ENCODE data around the gene POR.
A peak's percentile ranks its signal among the peaks of the same experiment; 100 is the strongest.
"Not testable (repeated sequence)": the region's sequence is repeated elsewhere in the genome, so short reads cannot be mapped to it uniquely, and the experiment has no call there.

Gene POR

DNA sequence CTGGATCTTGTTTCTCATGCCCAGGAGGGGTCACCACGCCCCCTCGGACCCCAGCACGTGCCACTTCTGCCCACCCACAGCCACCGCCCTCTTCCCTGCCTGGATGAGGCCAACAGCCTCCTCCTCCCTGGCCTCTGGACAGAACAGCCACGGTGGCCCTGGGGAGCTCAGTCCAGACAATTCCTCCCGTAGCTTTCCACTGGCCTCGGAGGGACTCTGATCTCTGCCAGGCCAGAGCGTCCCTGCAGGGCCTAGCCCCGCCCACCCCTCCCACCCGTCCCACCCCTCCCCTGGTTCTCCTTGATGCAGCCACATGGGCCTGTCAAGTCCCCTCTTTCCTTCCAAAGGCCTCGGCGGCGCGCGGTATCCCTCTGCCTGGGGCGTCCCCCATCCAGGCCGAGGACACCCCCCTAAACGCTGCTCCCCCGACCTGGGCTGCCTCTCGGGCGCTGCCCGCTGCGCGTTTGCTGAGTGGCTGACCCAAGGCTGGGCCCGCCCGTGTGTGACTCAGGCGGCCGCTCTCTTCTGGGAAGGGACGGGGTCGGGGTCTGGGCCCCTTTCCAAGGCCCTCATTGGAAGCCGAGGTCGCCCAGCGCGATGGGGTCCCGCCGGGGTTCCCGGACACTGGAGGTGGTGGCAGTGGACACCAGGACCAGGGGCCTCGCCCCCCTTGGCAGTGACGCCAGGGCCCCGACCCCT is 78.9 kb downstream of the POR start:
- DNase-seq = peak; percentile 59

DNA sequence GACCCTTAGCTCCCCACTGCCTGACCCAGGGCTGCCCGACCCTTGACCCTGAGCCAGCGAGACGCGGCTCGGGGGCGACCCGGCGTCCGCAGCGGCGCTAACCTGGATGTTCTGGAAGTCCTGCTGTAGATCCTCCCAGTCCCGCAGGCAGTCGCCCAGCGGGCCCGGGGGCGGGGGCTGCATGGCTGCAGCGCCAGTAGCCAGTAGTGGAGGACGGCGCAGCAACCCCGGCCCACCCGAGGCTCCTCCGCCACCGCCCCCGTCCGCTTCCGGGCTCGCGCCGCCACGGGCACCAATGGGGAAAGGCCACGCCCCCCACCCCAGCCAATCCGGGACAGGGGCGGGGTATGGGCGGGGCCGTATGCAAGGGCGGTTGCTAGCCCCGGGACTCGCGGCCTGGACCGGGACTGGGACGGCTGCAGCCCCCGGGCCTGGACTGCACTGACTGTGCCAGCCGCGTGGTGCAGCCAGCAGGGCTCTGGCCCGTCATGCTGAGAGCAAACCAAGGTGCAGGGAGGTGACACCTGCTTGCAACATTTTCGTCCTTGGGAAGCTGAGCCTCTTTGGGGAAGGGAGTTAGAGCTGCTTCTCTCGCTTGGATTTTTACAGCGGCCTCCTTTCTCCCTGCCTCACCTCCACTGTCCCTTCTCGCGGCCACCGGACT is 79.6 kb downstream of the POR start, which contains the start of gene TMEM120A:
TSS of gene TMEM120A (minus strand) at position 208 of the 664 bp plus-strand sequence. CDS start at position 183, 25 bp downstream.
- peak; percentile 92 for DNase-seq

DNA sequence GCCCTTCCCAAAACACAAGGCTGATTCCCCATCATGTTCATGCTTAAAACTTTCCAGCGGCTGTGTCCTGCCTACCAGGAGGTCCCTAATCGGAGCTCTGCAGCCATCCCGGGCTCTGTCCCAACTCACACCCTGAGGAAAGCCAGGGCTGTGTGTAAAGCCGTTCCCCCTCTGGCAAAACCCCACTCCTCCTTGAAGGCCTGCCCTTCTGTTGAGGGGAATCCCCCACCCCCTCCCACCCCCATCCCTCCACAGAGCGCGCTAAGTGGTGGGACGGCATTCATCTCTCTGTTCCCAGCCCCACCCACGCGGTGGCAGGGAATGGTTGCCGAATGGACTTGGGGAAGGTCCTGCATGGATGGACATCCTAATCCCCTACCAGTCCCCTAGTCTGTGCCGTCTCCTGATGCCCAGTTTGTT is 80.1 kb downstream of the POR start:
- no peak for DNase-seq

DNA sequence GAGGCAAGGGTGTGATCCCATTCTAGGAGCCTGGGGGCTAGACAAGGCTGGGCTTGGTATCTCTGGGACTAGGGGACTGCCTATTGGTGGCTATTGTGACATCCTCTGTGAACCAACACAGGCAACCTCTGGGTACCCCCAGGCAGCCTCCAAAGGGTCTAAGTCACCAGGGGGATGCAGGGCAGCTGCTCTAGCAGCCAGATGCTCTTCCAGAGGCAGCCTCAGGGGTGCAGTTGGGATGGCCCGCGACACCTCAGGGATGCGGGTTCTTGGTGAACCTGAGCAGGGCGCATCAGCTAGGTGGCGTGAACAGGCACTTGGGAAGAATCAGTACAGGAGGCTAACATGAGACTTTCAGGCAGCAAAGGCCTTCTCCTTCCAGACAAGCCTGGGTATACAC is 81.0 kb downstream of the POR start:
- DNase-seq = no peak

DNA sequence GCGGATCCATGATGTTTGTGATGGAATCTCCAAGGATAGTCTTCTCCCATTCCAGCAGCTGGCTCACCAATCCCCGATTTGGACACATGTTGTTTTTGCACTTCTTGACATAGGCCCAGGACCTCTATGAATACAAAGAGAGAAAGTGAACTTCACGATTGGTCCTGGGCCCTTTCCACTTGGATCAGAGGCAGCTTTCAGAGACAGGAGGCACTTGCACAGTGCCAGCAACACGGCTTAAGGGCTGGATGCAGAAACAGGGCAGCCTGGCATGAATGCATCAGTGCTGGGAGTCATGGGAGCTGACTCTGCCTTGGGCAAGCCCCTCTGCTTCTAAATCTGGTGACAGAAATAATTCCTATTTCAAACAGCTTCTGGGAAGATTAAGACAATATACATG is 81.5 kb downstream of the POR start:
- no peak for DNase-seq

DNA sequence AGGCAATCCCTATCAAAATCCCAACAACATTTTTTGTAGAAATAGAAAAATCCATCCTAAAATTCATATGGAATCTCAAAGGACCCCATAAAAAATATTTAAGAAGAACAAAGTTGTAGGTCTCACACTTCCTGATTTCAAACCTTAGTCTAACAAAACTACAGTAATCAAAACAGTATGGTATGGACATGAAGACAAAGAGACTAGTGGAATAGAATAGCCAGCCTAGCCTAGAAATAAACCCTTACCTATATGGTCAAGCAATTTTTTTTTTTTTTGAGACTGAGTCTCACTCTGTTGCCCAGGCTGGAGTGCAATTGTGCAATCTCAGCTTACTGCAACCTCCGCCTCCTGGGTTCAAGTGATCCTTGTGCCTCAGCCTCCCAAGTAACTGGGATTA is 83.1 kb downstream of the POR start:
- DNase-seq = no peak

DNA sequence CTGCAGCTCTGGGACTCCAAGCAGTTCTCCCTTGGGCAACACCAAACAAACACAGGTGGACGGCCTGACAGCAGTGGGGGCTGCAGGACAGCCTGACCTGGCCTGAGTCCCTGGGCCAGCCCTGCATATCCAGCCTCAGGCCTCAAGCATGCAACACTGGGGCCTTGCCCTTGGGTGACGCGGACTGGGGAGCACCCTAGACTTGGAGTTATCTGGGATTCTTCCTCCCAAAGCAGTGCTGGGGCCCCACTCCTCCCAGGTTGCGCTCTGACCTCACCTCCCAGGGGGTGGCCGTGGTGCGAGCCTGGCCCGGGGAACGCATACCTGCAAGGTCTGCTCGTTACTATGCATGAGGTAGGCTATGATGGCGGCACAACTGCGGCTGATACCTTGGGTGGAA is 85.6 kb downstream of the POR start:
- no peak for DNase-seq

DNA sequence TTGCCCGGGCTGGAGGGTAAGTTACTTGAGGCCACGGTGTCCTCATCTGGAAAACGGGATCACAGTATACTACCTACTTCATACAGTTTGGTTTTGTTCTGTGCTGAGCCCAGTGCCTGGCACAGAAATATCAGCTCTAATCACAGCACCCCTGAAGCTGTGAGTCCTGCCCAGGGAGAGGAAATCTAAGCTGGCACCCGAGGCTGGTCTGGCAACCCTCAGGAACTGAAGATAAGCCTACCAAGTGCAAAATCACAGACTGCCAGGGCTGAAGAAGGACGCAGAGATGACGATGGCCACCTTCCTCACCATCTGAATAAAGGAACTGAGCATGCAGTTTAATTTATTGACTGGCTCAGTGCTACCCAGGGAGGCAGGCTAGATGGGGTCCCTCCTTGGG is 87.2 kb downstream of the POR start:
- DNase-seq = no peak

DNA sequence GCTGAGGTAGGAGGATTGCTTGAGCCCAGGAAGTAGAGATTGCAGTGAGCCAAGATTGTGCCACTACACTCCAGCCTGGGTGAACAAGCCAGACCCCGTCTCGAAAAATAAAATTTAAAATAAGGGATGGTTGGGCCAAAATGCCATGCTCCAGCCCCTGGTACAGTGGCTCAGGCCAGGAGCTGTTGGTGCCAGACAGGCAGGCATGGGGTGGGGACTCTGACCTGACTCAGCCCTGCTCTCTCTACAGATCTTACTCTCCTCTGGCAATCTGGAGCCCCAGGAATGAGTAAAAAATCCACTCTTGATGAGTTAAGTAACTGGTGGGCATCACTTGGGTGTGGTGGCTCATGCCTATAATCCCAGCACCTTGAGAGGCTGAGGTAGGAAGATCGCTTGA is 87.9 kb downstream of the POR start:
- DNase-seq = no peak

DNA sequence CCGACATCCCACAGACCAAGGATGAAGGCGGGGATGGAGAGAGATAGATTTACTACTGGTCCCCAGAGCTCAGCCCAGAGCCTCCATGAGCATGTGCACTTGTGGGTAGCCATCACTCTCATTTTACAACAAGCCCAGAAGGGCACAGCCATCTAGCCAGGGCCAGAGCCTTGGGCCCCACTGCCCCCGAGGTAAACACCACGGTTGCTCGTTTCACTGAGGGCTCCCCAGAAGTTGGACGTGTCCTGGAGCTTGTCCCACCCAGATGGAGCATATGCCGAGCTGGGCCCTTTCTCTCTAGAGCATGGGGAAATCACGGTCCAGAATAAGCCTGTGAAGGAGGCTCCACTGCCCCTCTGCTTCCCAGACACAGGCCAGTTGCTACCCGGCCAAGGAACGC is 88.4 kb downstream of the POR start:
- DNase-seq = no peak

DNA sequence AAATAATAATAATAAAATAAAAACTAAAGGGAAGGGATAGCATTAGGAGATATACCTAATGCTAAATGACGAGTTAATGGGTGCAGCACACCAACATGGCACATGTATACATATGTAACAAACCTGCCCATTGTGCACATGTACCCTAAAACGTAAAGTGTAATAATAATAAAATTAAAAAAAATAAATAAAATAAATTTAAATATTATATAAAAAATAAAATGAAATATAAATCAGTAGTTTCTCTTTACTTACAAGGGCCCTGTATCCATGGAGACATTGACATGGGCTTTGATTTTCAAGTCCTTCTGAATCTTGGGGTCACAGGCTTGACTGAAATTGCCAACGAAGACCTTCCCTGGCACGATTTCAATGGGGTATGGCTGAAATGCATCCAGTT is 90.0 kb downstream of the POR start:
- not testable (repeated sequence) for DNase-seq

DNA sequence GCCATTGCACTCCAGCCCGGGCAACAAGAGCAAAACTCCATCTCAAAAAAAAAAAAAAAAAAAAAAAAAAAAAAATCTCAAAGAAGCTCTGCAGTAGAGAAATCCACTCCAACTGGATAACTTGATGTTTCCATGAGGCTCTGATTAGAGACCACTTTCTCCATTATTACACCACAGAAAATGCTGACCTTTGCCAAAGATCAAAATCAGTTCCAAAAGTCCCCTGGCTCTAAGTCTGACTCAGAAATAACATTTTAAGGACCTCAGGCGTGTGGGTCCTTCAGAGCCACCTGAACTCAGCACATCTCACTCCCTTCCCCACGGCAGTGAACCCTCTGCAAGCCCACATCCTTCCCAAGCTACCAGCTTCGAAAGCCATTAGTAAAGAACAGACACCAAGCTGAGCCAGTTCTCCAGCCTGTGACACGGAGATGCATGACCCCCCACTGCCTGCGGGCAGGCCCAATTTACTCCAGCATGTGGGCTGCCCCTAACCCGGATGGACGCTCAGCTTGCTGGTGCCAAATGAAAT is 93.3 kb downstream of the POR start:
- no peak for DNase-seq

DNA sequence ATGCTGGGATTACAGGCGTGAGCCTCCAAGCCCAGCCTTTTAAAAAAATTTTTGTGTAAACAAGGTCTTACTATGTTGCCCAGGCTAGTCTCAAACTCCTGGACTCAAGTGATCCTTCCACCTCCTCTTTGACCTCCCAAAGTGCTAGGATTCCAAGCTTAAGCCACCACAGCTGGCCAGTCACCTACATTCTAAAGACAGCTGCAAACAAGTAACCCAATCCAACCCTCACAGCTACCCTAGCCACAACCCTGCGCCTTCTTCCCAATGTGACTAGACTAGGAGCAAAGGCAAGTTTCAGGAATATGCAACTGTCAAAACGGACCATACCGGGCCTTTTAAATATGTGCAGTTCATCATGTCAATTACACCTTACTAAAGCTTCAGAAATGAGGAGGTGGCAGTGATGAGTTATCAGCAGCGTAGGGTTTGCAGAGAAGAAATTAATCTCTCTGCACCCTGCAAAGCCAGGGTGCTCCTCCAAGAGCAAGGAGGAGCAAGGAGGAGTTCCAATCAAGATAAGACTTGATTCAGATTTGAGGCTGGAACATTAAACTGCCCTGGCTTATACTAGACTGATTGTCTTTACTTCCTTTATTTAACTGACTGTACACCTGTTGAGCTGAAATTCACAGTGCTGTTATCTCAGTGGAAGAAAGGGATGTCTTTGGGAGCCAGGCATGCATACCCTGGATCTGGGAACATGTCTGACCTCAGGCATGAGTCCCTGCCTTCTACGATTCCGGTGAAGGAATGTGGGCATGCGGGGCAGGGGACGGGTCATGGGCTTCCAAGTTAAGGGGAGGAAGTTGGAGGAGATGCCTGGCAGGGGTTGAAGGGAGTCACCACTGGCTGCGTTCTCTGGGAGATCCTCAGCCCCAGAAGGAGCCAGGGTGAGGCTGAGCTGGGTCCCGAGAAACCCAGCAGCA is 95.0 kb downstream of the POR start:
- no peak for DNase-seq

DNA sequence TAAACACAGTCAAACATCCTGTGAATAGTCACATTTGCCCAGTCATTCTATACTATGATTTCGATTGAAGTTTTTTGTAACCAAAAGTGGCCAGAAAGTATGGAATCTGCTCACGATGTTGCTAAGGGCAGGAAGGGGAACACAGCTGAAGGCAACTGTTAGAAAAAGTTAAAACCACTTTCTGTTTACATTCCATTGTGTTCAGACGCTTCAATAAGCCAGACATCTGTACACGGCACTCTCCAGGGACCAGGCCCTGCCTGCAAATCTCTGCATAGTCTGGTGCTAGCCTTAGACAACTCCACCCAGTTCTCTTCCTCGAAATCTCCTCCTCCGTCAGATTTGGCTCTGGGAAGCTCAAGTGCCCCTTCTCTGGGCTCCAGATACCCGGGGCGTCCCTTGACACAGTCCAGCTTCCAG is 96.5 kb downstream of the POR start:
- peak; percentile 24 for DNase-seq

DNA sequence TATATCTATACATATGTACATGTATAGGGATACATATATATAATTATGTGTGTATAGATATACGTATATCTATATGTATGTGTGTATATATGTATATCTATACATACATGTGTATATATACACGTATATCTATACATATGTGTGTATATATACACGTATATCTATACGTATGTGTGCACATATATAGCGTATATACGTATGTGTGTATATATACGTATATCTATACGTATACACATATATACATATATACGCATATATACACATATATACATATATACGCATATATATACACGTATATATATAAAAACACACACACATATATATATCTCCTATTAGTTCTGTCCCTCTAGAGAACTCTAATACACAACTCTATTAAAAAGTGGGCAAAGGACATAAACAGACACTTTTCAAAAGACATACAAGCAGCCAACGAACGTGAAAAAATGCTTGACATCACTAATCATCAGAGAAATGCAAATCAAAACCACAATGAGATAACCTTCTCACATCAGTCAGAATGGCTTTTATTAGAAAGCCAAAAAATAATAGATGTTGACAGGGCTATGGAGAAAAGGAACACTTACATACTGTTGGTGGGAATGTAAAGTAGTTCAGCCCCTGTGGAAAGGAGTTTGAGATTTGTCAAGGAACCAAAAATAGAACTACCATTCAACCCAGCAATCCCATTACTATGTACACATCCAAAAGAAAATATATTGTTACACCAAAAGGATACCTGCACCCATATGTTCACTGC is 101.4 kb downstream of the POR start:
- DNase-seq = no peak

DNA sequence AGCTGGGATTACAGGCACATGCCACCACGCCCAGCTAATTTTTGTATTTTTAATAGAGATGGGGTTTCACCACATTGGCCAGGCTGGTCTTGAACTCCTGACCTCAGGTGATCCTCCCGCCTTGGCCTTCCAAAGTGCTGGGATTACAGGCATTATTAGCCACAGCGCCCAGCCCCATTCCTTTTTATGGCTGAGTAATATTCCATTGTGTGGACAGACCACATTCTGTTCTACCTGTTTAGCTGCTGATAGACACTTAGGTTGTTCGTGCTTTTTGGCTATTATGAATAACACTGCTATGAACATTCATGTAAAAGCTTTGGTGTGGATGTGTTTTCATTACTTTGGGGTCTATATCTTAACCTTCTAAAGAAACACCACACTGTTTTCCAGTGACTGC is 103.6 kb downstream of the POR start:
- not testable (repeated sequence) for DNase-seq

DNA sequence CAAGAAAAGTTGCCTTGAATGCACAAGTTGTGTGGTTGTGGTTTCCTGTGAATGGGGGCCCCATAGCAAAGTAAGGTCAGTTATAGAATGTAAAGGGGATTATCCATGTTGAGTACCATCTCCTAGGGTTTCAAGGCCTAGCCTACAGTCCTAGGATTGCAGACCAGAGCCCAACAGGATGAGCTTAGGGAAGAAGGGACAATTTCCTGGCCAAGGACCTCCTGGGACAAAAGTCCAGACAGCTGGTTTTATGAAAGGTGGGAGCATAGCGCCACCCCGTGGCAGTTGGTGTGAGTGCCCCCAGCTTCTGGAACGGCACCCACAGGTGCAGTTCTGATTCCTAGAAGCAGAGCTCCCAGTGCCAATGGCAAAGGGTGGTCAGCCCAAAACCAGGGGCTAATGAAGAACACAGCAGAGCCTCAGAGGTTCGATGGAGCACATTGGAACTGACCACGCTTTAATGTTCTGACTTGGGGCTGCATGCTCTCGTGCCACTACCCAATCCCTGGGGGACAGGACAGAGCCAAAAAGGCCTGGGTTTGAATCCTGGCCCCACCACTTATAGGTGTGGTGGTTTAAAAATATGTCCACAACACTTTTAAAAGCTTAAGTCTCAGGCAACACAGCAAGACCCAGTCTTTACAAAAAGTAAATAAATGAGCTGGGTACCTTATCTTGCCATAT is 105.2 kb downstream of the POR start:
- peak; percentile 61 for DNase-seq

DNA sequence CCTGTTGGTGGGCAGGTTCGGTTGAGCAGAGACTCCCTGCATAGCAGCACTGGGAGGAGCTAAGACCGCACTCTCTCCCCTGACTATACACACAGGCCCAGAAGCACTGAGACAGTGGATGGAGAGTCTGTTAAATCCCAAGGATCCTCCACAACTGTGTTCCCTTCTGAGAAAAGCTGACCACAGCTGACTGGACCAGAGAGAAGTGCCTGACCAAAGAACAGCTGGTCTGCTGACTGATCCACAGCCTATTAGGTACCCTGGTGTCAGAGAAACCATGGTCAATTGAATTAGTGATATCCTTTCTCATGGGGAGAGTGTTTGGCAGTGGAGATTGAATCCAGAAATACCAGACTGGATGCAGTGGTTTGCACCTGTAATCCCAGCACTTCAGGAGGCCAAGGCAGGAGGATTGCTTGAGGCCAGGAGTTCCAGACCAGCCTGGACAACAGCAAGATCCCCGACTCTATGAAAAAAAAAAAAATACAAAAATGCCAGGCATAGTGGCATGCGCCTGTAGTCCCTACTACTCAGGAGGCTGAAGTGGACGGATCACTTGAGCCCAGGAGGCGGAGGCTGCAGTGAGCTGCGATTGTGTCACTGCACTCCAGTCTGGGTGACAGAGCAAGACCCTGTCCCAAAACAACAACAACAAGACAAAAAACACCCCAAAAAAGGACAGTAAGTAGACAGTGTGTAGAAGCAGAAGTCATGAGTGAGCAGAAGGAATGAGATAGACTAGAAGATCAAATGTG is 107.2 kb downstream of the POR start:
- no peak for DNase-seq

DNA sequence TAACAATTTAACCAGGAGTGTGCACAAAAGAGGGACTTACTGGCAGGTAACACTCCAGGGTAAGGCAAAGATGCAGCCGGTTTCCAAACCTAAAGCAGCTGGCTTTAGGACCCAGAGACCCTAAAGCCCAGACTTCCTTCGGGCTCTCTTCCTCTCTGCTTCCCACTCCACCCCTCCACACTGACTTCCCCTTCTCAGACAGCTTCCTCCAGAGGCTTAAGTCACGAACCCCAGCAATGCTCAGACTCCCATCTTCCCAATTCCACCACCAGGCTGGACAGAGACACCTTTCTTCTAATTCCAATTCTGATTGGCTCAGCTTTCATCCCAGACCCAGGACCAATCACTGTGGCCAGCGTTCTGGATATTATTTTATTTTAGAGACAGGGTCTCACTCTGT is 108.0 kb downstream of the POR start:
- DNase-seq = no peak

DNA sequence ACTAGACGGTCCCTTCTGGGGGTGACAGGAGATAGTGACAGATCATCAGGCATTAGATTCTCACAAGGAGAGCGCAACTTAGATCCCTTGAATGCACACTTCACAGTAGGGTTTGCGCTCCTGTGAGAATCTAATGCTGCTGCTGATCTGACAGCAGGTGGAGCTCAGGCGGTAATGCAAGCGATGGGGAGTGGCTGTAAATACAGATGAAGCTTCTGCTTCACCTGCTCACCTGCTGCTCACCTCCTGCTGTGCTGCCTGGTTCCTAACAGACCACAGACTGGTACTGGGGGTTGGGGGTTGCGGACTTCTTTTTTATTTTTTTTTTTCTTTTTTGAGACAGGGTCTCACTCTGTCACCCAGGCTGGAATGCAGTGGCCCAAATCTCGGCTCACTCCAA is 114.7 kb downstream of the POR start:
- DNase-seq = not testable (repeated sequence)

DNA sequence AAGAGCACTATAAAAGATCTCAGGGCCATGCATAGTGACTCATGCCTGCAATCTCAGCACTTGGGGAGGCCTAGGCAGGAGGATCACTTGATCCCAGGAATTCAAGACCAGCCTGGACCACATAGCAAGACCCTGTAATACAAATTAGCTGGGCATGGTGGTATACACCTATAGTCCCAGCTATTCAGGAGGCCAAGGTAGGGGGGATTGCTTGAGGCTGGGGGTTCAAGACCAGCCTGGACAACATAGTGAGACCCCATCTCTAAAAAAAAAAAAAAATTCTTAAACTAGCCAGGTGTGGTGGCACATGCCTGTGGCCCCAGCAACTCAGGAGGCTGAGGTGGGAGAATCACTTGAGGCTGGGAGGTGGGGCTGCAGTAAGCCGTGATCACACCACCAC is 117.0 kb downstream of the POR start:
- DNase-seq = no peak
